UCSD-AML1 (cell line): Measurements from ENCODE around the gene C1S.
"Not testable (repeated sequence)": the region's sequence is repeated elsewhere in the genome, so short reads cannot be mapped to it uniquely, and the experiment has no call there.

ENCODE experiments used
- DNase-seq: peaks from one replicate; lab custom pipeline; 2025; ENCODE audit not compliant: unreplicated experiment; lab: John Stamatoyannopoulos, UW

The C1S gene

GRCh38 chr12:7101694-7102131 is 41.2 kb downstream of the C1S start:
- no peak for DNase-seq

DNA sequence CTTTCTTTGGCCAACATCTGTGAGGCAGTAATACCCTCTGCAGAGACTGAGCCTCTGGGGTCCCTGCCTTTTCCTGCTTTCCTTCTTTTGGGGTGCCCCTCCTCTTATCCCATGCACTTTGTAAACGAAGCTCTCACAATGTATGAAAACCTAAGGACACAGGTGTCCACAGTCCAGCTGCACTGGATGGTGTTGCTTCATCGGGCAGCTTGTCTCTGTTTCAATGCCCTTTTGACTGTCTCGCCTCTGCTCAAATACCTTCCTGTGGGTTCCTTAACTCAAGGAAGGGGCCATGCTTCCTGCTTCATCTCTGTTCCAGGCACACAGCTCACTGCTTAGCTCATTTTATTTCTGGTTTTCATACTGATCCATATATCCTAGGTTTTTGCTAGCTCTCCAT is 42.1 kb downstream of the C1S start:
- DNase-seq, result no peak

DNA sequence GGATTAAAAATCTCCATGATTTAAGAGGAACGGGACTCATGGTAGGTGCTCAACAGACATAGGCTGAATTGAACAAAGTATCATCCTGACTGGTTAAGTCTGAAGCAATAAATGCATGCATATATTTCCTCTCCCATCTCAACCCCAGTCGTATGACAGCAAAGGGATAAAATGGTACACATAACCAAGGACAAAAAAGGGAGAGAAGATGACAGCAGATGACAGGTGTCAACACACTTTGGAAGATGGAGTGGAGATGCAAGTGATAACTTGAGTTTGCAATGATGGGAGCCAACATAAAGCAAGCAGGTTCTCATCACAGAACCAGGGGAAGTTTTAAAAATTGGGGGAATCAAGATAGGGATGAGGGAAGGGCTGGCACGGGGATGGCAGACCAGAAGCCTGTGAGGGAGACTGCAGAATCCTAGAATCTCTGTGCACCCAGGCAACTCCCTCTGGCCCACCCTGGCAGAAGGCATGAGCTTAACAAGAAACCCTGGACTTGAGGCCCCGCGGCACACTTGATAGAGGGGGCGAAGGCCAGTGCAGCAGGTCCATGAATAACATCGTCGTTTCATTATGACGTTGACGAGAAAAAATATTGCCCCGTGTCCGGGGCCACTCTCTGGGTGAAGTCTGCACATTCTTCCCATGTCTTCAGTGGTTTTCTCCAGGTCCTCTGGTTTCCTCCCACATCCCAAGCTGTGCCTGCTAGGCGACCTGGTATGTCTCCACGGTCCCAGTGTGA is 43.5 kb downstream of the C1S start:
- no peak for DNase-seq

DNA sequence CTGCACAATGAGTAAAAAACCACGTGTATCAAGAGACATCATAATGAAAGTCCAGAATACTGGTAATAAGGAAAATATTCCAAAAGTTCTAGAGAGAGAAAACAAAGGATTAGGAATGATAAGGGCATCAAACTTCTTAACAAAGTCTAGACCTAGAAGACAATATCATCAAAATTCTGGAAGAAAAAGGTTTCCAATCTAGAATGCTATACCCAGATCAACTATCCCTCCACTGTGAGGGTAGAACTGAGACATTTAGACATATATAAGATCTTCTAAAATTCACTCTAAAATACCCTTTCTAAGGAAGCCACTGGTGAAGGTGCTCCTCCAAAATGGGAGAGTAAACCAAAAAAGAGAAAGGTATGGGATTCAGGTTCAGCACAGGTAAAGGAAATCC is 45.6 kb downstream of the C1S start:
- DNase-seq, result no peak

DNA sequence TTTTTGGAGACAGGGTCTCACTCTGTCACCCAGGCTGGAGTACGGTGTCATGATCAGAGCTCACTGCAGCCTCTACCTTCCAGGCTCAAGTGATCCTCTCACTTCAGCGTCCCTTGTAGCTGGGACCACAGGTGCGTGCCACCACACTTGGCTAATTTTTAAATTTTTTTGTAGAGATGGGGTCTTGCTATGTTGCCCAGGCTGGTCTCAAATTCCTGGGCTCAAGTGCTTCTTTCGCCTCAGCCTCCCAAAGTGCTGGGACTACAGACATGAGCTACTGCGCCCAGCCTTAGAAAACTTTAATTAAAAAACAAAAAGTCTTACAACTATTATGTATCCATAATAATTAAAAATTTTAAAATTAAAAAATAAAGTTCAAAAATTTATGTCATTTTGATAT is 46.7 kb downstream of the C1S start:
- DNase-seq, result not testable (repeated sequence)

GRCh38 chr12:7107636-7108002 is 47.1 kb downstream of the C1S start:
- no peak for DNase-seq

DNA sequence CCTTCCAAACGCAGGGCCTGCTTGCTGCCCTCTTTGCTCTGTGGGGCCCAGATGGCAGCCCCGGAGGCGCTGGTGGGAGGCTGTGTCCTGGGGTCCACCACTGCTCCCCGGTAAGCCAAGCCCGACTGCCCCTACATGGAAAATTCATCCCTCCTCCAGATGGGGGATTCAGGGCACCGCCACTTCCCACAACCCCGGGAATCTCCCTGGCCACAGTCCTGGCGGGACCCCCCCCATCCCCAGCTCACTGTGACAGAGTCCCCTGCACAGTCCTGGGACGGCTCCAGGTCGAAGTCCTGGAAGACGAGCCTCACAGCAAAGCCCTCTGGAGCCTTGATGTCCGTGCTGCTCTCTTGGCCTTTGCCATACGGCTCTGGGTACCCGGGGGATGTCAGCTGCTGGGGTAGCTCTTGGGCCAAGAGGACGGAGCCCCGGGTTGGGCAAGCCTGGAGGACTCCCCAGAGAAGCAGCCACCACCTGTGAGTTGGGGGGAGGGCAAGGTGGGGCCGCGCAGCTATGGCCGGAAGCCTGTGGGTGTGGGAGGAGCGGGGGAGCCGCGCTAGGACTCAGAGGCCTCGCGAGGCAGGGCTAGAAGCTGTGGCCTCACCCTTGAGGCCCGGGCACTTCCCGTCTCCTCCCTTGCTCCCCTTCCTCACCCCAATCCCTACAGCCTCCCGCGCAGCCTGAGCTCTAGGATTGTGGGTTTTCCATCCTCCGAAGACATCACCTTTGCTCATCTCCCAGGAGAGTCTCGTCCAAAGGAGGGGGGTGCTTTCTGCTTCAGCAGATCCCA is 47.7 kb downstream of the C1S start:
- DNase-seq, result peak; percentile 90

GRCh38 chr12:7108796-7109571 is 48.5 kb downstream of the C1S start, which contains the start of gene C1RL:
TSS of gene C1RL (minus strand) at chr12:7109214. CDS start at chr12:7109180, 34 bp downstream.
- DNase-seq, result peak; percentile 87

DNA sequence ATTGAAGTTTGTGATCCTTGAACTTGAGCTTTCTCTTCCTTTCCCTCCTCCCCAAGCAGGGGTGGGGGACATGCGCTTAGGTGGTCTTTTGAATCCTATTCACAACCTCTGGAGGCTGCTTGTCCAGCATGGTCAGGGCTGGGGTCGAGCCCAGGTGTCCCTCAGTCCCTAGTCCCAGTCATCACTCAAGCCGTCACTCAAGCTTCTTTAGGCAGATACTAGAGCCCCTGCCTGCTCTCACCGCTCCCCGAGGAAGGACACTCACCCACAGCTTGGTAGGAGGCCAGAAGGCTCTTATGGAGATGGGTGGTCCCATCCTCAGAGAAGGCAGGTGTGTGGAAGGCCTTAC is 49.0 kb downstream of the C1S start:
- DNase-seq, result no peak

DNA sequence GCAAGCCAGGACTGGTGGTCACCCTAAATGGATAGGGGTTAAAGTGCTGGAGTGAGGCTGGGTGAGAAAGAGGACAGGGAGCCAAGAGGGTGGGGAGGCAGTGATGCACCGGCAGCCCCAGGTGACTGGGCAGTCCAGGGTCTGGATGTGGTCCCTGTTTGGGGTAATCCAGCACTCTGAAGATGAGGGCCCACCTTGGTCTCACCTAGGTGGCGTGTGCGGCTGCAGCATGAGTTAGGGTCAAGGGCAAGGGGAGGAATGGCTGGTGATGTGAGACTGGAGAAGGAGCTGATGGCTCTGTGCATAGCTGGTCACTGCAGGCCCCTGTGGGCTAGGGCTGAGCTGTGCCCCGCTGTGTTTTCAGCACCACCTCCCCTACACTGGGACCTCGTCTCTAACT is 50.1 kb downstream of the C1S start:
- DNase-seq, result no peak

DNA sequence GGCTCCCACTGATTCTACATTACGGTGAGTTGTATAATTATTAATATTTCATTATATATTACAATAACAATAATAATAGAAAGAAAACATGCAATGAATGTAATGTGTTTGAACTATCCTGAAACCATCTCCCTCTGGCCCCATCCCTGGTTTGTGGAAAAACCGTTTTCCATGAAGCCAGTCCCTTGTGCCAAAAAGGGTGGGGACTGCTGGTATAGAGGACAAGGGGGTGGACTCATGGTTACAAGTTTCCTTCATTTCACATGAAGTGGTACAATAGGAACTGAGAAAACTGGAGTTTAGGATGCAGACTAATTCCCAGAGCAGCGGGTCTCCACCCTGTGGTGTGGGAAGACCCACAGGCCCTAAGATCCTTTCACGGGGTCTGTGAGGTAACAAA is 51.5 kb downstream of the C1S start:
- no peak for DNase-seq

- DNase-seq, result no peak
Observed at GRCh38 chr12:7113389-7113871, 52.9 kb downstream of the C1S start.

DNA sequence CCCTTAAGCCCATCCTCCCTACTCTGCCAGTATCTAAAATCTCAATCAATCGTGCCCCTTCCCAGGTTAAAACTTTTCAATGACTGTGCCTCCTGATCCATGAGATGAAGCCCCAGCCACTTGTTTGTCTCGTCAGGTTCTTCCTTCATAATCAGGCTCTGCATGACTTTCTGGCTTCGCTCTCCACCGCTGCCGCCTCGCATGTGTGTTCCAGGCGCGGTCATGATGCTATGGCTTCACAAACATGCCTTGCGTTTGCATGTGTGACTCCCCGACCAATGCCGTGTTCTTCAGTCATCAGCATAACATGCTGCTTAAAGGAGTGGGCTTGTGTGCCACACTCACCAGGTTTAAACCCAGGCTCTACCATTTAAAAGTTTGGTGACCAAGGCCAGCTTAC is 53.5 kb downstream of the C1S start:
- no peak for DNase-seq

DNA sequence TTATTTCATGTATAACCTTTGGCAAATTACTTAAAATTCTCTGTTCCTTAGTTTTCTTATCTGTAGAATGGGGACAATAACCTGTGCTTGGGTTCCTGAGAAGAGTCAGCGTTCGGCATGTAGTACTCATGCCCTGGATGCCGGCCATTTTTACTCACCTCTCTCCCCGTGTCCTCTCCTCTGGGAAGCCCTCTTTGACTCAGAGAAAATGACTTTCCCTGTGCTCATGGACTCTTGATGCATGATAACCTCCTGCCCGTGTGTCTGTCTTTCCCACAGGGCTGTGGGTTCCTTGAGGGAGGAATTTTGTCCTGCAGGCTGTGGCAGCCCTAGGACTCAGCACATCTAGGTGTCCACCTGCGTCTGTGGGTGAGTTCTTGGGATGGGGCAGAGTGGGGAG is 54.3 kb downstream of the C1S start:
- DNase-seq, result no peak

GRCh38 chr12:7116196-7116595 is 55.7 kb downstream of the C1S start:
- no peak for DNase-seq

GRCh38 chr12:7116916-7117315 is 56.4 kb downstream of the C1S start:
- DNase-seq, result no peak

DNA sequence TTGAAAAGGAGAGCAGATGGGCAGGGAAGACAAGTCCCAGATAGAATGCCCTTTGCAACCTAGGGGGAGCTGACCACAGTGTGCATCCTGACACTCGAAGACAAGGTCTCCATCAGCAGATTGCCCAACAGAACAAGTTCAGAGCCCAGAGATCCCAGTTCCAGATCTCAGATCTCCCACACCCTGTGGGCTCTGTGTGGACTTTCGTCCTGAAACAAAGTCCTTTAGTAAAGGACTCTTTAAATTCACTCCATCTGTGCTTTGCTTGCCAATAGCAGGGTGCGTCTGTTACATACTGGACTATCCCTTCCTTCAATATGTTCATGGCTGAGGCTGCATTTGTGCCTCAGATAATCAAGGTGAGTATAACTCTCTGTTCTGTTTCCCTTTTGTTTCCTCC is 57.2 kb downstream of the C1S start:
- no peak for DNase-seq

- DNase-seq, result no peak
Observed at GRCh38 chr12:7118881-7119280, 58.4 kb downstream of the C1S start.

- DNase-seq, result no peak
Observed at GRCh38 chr12:7120166-7120565, 59.6 kb downstream of the C1S start.
